PC-3 (cell line): Measurements from ENCODE around the gene PDE11A.

Experiments
- CTCF ChIP-seq: fragments of 300-600 bp; sonication (generic); conservative IDR thresholded peaks from 2 replicates; pipeline ENCODE4 v1.5.1; 2017; ENCODE audit warnings: antibody characterized with exemption, low read depth, mild to moderate bottlenecking, low read length
- EZH2 ChIP-seq: fragments of 300-600 bp; sonication (generic); IDR thresholded peaks from one replicate; pipeline ENCODE4 v1.6.1; 2017; ENCODE audit warnings: antibody characterized with exemption, mild to moderate bottlenecking, low read length; ENCODE audit not compliant: unreplicated experiment
- EZH2phosphoT487 ChIP-seq: fragments of 300-600 bp; sonication (generic); IDR thresholded peaks from 2 replicates; pipeline ENCODE4 v1.6.1; 2018; ENCODE audit warnings: mild to moderate bottlenecking, antibody characterized with exemption, low read length, borderline replicate concordance

- TF ChIP-seq CTCF (no peak), EZH2 (no peak), EZH2phosphoT487 (no peak)
Measured at GRCh38 chr2:177765698-177766097, 306.9 kb downstream of the PDE11A start.
